Uterus (tissue), 2 donors: ENCODE measurements around the gene ADGRL2.

ENCODE experiments used
- CTCF ChIP-seq, 4 experiments: fragments of 200-600 bp in 2 of 4; fragments of 450-650 bp in 2 of 4; sonication (generic) in 2 of 4; IDR thresholded peaks; one replicate each; pipeline ENCODE4 v1.5.1; 2016 to 2019; ENCODE audit warnings: antibody characterized with exemption in 4 of 4, mild to moderate bottlenecking in 2 of 4, moderate library complexity in 1 of 4
- POLR2A ChIP-seq, 2 donors: fragments of 450-650 bp; IDR thresholded peaks; one replicate each; pipeline ENCODE4 v1.6.1; 2016; ENCODE audit warnings: antibody characterized with exemption in 2 of 2, mild to moderate bottlenecking in 1 of 2, moderate library complexity in 1 of 2

GRCh38 chr1:81797701-81798100 lies 3.0 kb upstream of the ADGRL2 start:
- no peak for TF ChIP-seq POLR2A (IDR thresholded peaks at IDR 0.05)
- no peak for TF ChIP-seq CTCF (IDR thresholded peaks at IDR 0.05)
